K562 (cell line): Measurements from ENCODE around the gene CHRNG. TPM values are rescaled to one million over a fixed set of nuclear protein-coding genes. Genes with fewer than 3 reads are reported as not detected.

Experiments
- DDX20 ChIP-seq: fragments of 450-650 bp; IDR thresholded peaks from 2 replicates; pipeline ENCODE4 v1.6.1; 2016; ENCODE audit warnings: missing genetic modification characterization, low read depth, mild to moderate bottlenecking, missing compliant biosample characterization, moderate library complexity
- JUND ChIP-seq, 2 experiments: IDR thresholded peaks; 2 replicates in 1 of 2; 3 replicates in 1 of 2; pipeline ENCODE4 v1.6.1; 2011; ENCODE audit warnings: borderline replicate concordance in 2 of 2, low read depth in 2 of 2, low read length in 2 of 2, improper control_type of control experiment in 1 of 2, missing biosample characterization in 1 of 2, missing genetic modification characterization in 1 of 2, missing genetic modification reagents in 1 of 2
- KAT7 ChIP-seq: sonication (generic); formaldehyde crosslinking; IDR thresholded peaks from 2 replicates; pipeline ENCODE4 v1.8.0; 2022; ENCODE audit warnings: missing genetic modification reagents, mild to moderate bottlenecking, borderline replicate concordance
- ZNF644 ChIP-seq: fragments of 200-800 bp; sonication (Bioruptor generic); IDR thresholded peaks from 2 replicates; pipeline ENCODE4 v1.6.1; 2016; ENCODE audit warnings: low read depth, missing genetic modification characterization, missing compliant biosample characterization
- polyA plus RNA-seq, 8 experiments: library from polyadenylated mRNA; depleted of rRNA in 4 of 8; stranded (reverse) in 5 of 8; unstranded in 3 of 8; fragments of >200 nt; fragmentation: Nextera tagmentation in 2 of 8; fragmentation: Illumina TruSeq in 1 of 8; extraction: Ambion mirVana in 2 of 8; extraction: Trizol in 1 of 8; gene quantifications; 2 replicates each; pipeline versions ENCODE4 v1.2.1 to v1.2.3, GENCODE V29; 2011 to 2014; ENCODE audit warnings: inconsistent platforms in 1 of 8, missing spikeins in 1 of 8
- total RNA-seq, 7 experiments: library from RNA; depleted of rRNA in 6 of 7; stranded (reverse); fragments of >200 nt in 6 of 7; fragmentation: Illumina TruSeq in 2 of 7; extraction: Trizol in 2 of 7; gene quantifications; 2 replicates each; pipeline versions ENCODE4 v1.2.1 to v1.2.3, GENCODE V29; 2011 to 2021; ENCODE audit warnings: low replicate concordance in 1 of 7
- TF ChIP-seq, protein P1 (sequence below): sonication (generic); formaldehyde crosslinking; IDR thresholded peaks from 2 replicates; pipeline ENCODE4 v1.8.1; 2023; ENCODE audit warnings: mild to moderate bottlenecking, missing genetic modification reagents
- TF ChIP-seq, protein P2 (sequence below): fragments of 150-350 bp; conservative IDR thresholded peaks from 2 replicates; pipeline ENCODE4 v1.6.1; 2014; ENCODE audit warnings: low read length

CHRNG gene
- total and polyA plus RNA-seq, 9 of the 15 experiments (the other 6 are each of a cell fraction or from before 2014, with no cell fraction given): not detected

DNA sequence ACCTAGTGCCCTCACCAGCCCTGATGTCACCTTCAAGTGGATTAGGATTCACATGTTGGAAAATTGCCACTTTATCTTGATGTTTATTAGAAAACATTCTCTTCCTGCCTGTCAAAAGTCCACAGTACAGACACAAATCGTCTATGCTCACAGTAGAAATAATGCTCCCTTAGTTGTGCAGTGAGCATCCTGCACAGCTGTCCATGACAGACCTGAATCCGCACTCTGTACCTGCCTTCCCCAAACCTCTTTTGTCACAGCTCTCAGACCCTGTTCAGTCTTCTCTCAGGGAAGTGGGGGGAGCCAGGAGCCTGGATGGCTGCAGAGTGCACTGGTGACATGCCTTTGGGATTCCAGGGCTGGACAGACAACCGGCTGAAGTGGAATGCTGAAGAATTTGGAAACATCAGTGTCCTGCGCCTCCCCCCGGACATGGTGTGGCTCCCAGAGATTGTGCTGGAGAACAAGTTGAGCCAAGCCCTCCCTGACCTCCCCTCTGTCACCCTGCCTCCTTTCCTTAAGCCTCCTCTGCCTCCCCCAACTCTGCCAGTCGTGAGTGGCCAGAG lies 11.5 kb upstream of the CHRNG start (continued):
- TF ChIP-seq ZNF644 (tag) (no peak), KAT7 (no peak), JUND (IDR thresholded peaks at IDR 0.05; ENCODE audit: borderline replicate concordance, low read depth, low read length) (no peak), JUND (tag; IDR thresholded peaks at IDR 0.05; ENCODE audit: borderline replicate concordance, low read depth, low read length) (no peak), DDX20 (tag) (no peak)
- TF ChIP-seq, protein P1, sequence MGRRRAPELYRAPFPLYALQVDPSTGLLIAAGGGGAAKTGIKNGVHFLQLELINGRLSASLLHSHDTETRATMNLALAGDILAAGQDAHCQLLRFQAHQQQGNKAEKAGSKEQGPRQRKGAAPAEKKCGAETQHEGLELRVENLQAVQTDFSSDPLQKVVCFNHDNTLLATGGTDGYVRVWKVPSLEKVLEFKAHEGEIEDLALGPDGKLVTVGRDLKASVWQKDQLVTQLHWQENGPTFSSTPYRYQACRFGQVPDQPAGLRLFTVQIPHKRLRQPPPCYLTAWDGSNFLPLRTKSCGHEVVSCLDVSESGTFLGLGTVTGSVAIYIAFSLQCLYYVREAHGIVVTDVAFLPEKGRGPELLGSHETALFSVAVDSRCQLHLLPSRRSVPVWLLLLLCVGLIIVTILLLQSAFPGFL: no peak
- TF ChIP-seq, protein P2, sequence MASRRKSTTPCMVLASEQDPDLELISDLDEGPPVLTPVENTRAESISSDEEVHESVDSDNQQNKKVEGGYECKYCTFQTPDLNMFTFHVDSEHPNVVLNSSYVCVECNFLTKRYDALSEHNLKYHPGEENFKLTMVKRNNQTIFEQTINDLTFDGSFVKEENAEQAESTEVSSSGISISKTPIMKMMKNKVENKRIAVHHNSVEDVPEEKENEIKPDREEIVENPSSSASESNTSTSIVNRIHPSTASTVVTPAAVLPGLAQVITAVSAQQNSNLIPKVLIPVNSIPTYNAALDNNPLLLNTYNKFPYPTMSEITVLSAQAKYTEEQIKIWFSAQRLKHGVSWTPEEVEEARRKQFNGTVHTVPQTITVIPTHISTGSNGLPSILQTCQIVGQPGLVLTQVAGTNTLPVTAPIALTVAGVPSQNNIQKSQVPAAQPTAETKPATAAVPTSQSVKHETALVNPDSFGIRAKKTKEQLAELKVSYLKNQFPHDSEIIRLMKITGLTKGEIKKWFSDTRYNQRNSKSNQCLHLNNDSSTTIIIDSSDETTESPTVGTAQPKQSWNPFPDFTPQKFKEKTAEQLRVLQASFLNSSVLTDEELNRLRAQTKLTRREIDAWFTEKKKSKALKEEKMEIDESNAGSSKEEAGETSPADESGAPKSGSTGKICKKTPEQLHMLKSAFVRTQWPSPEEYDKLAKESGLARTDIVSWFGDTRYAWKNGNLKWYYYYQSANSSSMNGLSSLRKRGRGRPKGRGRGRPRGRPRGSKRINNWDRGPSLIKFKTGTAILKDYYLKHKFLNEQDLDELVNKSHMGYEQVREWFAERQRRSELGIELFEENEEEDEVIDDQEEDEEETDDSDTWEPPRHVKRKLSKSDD: no peak
- TF ChIP-seq, all 486 proteins: peak for 0
